GM12874 (cell line): ENCODE data around the gene CECR2.

ENCODE experiments used
- TF ChIP-seq, protein P1 (sequence below): IDR thresholded peaks from 2 replicates; pipeline ENCODE4 v1.5.1; 2011; ENCODE audit warnings: low read depth, mild to moderate bottlenecking, control low read depth, low read length, moderate library complexity; ENCODE audit not compliant: insufficient read depth

Gene CECR2

DNA sequence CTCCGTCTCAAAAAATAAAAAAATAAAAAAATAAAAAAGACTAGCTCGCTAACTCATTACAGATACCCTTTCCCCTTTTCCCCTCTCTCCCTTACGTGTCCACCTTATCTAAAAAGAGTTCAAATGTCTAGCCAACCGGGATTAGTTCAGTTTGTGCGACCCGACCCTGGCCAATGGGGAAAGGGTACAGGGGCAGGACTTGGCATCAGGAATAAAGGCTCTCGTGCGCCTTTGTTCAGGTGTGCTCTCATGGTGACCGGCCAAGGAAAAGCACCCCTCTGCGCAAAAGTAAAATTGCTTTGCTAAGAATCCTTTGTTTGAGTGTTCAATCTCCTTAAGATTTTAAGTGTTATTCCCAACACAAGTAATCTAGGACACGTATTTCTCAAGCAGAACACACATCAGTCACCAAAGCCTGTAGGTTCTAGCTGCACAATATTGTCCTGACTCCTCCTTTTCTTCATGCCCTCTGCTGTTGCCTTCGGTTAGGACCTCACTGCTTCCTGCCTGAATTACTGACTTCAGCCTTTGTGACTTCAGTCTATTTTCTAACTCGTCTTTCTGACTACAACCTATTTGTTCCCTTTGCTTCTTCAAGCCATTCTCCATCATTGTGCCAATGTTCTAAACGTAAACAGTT is 20.7 kb upstream of the CECR2 start:
- TF ChIP-seq, protein P1, sequence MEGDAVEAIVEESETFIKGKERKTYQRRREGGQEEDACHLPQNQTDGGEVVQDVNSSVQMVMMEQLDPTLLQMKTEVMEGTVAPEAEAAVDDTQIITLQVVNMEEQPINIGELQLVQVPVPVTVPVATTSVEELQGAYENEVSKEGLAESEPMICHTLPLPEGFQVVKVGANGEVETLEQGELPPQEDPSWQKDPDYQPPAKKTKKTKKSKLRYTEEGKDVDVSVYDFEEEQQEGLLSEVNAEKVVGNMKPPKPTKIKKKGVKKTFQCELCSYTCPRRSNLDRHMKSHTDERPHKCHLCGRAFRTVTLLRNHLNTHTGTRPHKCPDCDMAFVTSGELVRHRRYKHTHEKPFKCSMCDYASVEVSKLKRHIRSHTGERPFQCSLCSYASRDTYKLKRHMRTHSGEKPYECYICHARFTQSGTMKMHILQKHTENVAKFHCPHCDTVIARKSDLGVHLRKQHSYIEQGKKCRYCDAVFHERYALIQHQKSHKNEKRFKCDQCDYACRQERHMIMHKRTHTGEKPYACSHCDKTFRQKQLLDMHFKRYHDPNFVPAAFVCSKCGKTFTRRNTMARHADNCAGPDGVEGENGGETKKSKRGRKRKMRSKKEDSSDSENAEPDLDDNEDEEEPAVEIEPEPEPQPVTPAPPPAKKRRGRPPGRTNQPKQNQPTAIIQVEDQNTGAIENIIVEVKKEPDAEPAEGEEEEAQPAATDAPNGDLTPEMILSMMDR, result no peak

DNA sequence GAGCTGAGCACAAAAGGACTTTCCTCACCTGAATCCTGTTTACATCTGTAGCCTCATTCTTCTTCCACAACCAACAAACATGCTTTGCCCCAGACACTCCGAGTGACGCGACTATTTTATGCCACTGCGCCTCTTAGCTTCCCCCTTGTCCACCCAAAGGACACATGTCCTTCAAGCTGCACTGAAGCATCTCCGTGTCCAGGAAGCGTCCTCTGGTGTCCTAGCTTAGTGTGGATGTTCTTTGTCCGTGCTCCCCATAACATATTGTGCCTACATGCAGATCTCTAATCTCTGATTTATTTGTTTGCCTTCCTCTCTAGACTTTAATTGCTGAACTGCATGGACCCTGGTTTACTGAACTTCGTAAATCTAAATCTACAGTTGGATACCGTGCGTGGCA is 20.1 kb upstream of the CECR2 start:
- TF ChIP-seq, protein P1, result no peak

DNA sequence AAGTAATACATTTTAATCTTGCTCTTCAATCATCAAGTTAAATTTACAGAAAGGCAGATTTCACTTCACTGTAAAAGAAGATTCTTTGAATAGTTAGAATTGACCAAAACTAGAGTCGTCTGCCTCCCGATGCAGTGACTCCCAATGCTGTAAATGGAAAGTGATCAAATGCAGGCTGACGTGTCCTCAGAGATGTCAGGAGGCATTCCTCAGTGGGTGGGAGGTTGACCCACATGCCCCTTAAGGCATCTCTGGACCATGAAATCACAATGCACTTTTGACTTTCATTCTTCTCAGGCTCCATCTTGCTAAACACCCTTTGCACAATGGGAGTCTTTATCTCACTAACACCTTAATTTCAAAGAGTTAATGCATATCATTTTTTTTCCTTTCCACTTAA is 19.0 kb upstream of the CECR2 start:
- TF ChIP-seq, protein P1, result no peak

DNA sequence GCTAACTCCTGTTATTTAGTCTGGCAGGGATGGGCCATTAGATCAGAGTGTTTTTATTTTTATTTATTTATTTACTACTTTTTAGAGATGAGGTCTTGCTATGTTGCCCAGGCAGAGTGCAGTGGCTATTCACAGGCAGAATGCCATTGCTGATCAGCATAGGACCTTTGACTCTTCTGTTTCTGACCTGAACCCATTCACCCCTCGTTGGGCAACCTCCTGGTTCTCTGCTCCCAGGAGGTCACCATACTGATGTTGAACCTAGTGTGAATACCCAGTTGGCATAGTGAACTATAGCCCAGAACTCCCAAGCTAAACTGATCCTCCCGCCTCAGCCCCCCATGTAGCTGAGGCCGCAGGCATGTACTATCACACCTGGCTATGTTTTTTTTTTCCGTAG is 16.5 kb upstream of the CECR2 start:
- TF ChIP-seq, protein P1, result no peak

DNA sequence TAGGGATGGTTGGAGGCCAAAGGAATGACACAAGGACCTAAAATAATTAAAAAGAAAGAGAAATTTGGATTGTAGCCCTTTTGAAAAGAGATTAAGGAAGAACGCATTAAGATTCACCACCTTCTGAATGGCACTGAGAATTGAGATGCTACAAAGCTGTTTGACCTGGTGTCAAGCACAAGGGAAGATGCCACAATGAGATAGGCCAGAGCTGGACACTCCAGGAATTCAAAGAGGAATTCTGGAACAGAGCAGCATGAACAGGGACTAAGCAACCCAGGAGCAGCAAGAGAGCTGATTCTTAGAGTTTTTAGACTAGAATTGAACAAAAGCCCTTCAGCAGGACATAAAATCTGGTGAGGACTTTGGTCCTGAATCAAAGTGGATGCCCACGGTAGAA is 11.6 kb upstream of the CECR2 start:
- TF ChIP-seq, protein P1, result no peak

DNA sequence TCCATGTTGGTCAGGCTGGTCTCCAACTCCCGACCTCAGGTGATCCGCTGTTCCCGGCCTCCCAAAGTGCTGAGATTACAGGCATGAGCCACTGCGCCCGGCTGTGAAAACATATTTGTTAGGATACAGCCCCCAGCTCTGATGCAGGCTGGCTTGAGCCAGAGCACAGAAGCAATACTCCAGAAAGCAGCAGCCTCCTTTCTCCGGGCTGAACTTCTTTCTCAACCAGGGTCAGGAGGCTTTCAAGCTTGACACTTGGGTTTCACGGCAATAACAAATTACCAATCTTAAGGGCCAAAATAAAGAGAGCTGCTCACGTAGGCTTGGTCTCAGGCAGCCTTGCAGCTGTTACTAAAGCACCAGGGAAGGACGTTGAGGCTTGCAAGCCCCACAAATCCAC is 10.8 kb upstream of the CECR2 start:
- TF ChIP-seq, protein P1, result no peak

DNA sequence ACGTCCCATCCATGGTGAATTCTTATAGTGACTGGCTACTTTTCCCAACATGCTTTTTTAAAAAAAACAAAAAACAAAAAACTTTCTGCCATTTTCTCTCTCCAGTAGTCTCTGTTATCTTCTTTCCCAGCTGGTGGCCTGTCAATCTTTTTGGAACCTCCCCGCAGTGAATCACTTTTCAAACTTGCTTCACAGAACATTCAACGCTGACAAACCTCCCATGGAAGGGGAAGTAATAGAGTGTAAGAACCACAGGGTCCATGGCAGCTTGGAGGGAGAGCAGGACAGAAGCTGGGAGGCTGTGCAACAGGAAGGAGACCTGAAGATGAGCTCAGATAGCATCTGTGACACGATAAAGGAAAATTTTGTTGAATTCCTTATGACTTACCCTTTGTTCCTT is 9.8 kb upstream of the CECR2 start:
- TF ChIP-seq, protein P1, result no peak
